GM20000 (cell line): ENCODE data around the gene ALDH5A1.

Experiments
- DNase-seq: peaks from one replicate; pipeline ENCODE4 v3.0.0; 2012; ENCODE audit warnings: low spot score
- CTCF ChIP-seq: IDR thresholded peaks from 2 replicates; pipeline ENCODE4 v1.5.1; 2012; ENCODE audit warnings: mild to moderate bottlenecking, control low read depth; ENCODE audit errors: extremely low read depth, missing control alignments

Gene ALDH5A1

GRCh38 chr6:24494821-24495795, at the start of gene ALDH5A1:
Gene ALDH5A1 (plus strand): TSS chr6:24494969. CDS start chr6:24494997, 28 bp downstream.
- DNase-seq = peak; percentile 85
- peak; percentile 40 for TF ChIP-seq CTCF

GRCh38 chr6:24445704-24446103, 49.1 kb upstream of the ALDH5A1 start:
- no peak for TF ChIP-seq CTCF
- DNase-seq = no peak

- no peak for TF ChIP-seq CTCF
- DNase-seq = no peak
Measured at GRCh38 chr6:24446670-24447069, 48.1 kb upstream of the ALDH5A1 start.

GRCh38 chr6:24448396-24448795, 46.4 kb upstream of the ALDH5A1 start:
- TF ChIP-seq CTCF = no peak
- DNase-seq = no peak

- no peak for DNase-seq
- no peak for TF ChIP-seq CTCF
Measured at GRCh38 chr6:24448828-24449525, 45.8 kb upstream of the ALDH5A1 start.

- TF ChIP-seq CTCF = no peak
- no peak for DNase-seq
Measured at GRCh38 chr6:24451581-24452388, 43.0 kb upstream of the ALDH5A1 start.
